H9 (cell line): ENCODE results near the gene IQSEC1. TPM values are rescaled to one million over a fixed set of nuclear protein-coding genes. Genes with fewer than 3 reads are reported as not detected.

ENCODE experiments used
- DNase-seq: peaks from one replicate; pipeline ENCODE4 v3.0.0-alpha.2; 2017
- H2AFZ ChIP-seq: one replicate; pipeline ENCODE4 v1.6.1; 2013; ENCODE audit warnings: mild to moderate bottlenecking, low read length, control low read depth, moderate library complexity
- H2AK5ac ChIP-seq: 2 replicates; pipeline ENCODE4 v1.6.1; 2013; ENCODE audit warnings: low read length, control low read depth, mixed read lengths; ENCODE audit not compliant: insufficient read length
- H2BK120ac ChIP-seq: one replicate; pipeline ENCODE4 v1.6.1; 2013; ENCODE audit warnings: low read depth, mild to moderate bottlenecking, low read length, control low read depth, inconsistent platforms; ENCODE audit not compliant: poor library complexity, severe bottlenecking
- H2BK12ac ChIP-seq: 2 replicates; pipeline ENCODE4 v1.6.1; 2013; ENCODE audit warnings: low read length, control low read depth, mixed read lengths, low read depth; ENCODE audit not compliant: insufficient read length
- H2BK15ac ChIP-seq: 2 replicates; pipeline ENCODE4 v1.6.1; 2013; ENCODE audit warnings: low read depth, low read length, control low read depth
- H2BK20ac ChIP-seq: one replicate; pipeline ENCODE4 v1.6.1; 2013; ENCODE audit warnings: low read depth, mild to moderate bottlenecking, low read length, control low read depth, inconsistent platforms; ENCODE audit not compliant: poor library complexity, severe bottlenecking
- H2BK5ac ChIP-seq: 2 replicates; pipeline ENCODE4 v1.6.1; 2013; ENCODE audit warnings: low read length, control low read depth, mixed read lengths; ENCODE audit not compliant: insufficient read length
- H3K14ac ChIP-seq: 2 replicates; pipeline ENCODE4 v1.6.1; 2013; ENCODE audit warnings: low read length, control low read depth; ENCODE audit not compliant: insufficient read depth
- H3K18ac ChIP-seq: 2 replicates; pipeline ENCODE4 v1.6.1; 2013; ENCODE audit warnings: low read depth, mild to moderate bottlenecking, mixed read lengths, low read length, control low read depth; ENCODE audit not compliant: insufficient read length
- H3K23ac ChIP-seq: 2 replicates; pipeline ENCODE4 v1.6.1; 2013; ENCODE audit warnings: low read length, control low read depth, mixed read lengths, low read depth; ENCODE audit not compliant: insufficient read length
- H3K23me2 ChIP-seq: 2 replicates; pipeline ENCODE4 v1.6.1; 2013; ENCODE audit warnings: low read depth, mild to moderate bottlenecking, mixed read lengths, low read length, control low read depth; ENCODE audit not compliant: insufficient read length, poor library complexity, severe bottlenecking
- H3K27ac ChIP-seq: 2 replicates; pipeline ENCODE4 v1.5.1; 2013; ENCODE audit warnings: low read length, control low read depth, mixed read lengths, low read depth; ENCODE audit not compliant: insufficient read length
- H3K27me3 ChIP-seq: 2 replicates; pipeline ENCODE4 v1.6.1; 2013; ENCODE audit warnings: low read length, control low read depth, inconsistent platforms; ENCODE audit not compliant: insufficient read depth
- H3K4ac ChIP-seq: 2 replicates; pipeline ENCODE4 v1.6.1; 2013; ENCODE audit warnings: low read depth, mild to moderate bottlenecking, control low read depth, inconsistent platforms, low read length, moderate library complexity
- H3K4me1 ChIP-seq: 2 replicates; pipeline ENCODE4 v1.6.1; 2013; ENCODE audit warnings: low read length, control low read depth, inconsistent platforms; ENCODE audit not compliant: insufficient read depth
- H3K4me2 ChIP-seq: 2 replicates; pipeline ENCODE4 v1.6.1; 2013; ENCODE audit warnings: low read length, control low read depth, mixed read lengths; ENCODE audit not compliant: insufficient read length, insufficient read depth
- H3K56ac ChIP-seq: 2 replicates; pipeline ENCODE4 v1.6.1; 2013; ENCODE audit warnings: low read depth, mild to moderate bottlenecking, mixed read lengths, low read length, control low read depth; ENCODE audit not compliant: insufficient read length
- H3K79me1 ChIP-seq: 2 replicates; pipeline ENCODE4 v1.6.1; 2013; ENCODE audit warnings: low read depth, mild to moderate bottlenecking, moderate library complexity, low read length, control low read depth, inconsistent platforms; ENCODE audit not compliant: insufficient read depth, poor library complexity, severe bottlenecking
- H3K79me2 ChIP-seq: 2 replicates; pipeline ENCODE4 v1.6.1; 2013; ENCODE audit warnings: low read length, control low read depth, inconsistent platforms; ENCODE audit not compliant: insufficient read depth
- H3K9ac ChIP-seq: 2 replicates; pipeline ENCODE4 v1.6.1; 2013; ENCODE audit warnings: low read length, control low read depth, mixed read lengths; ENCODE audit not compliant: insufficient read length; ENCODE audit errors: extremely low read depth
- H3K9me3 ChIP-seq: one replicate; pipeline ENCODE4 v1.6.1; 2013; ENCODE audit warnings: low read depth, low read length, inconsistent platforms; ENCODE audit not compliant: control insufficient read depth
- H3T11ph ChIP-seq: one replicate; pipeline ENCODE4 v1.6.1; 2013; ENCODE audit warnings: mild to moderate bottlenecking, low read length, control low read depth, inconsistent platforms
- H4K20me1 ChIP-seq: one replicate; pipeline ENCODE4 v1.6.1; 2013; ENCODE audit not compliant: control insufficient read depth, insufficient read length, insufficient read depth
- H4K5ac ChIP-seq: 2 replicates; pipeline ENCODE4 v1.6.1; 2013; ENCODE audit warnings: low read depth, mild to moderate bottlenecking, mixed read lengths, low read length, control low read depth; ENCODE audit not compliant: insufficient read length
- H4K8ac ChIP-seq: replicated peaks from 2 replicates; pipeline ENCODE4 v1.6.1; 2013; ENCODE audit warnings: low read length, control low read depth, mixed read lengths, low read depth; ENCODE audit not compliant: insufficient read length
- H4K91ac ChIP-seq: 2 replicates; pipeline ENCODE4 v1.6.1; 2013; ENCODE audit warnings: low read depth, mild to moderate bottlenecking, moderate library complexity, mixed read lengths, low read length, control low read depth; ENCODE audit not compliant: insufficient read length
- H3K27ac Mint-ChIP-seq, 3 experiments: 2 replicates in 2 of 3; 3 replicates in 1 of 3; pipeline ENCODE4 v1.8.0; 2020 to 2021; ENCODE audit warnings: mixed read lengths in 3 of 3, mild to moderate bottlenecking in 1 of 3, moderate library complexity in 1 of 3
- H3K27me3 Mint-ChIP-seq: 2 replicates; pipeline ENCODE4 v1.8.0; 2021; ENCODE audit warnings: low read depth, mild to moderate bottlenecking, moderate library complexity, mixed read lengths
- H3K36me3 Mint-ChIP-seq, 3 experiments: 2 replicates in 2 of 3; 3 replicates in 1 of 3; pipeline ENCODE4 v1.8.0; 2020 to 2021; ENCODE audit warnings: low read depth in 3 of 3, mixed read lengths in 3 of 3; ENCODE audit not compliant: insufficient read depth in 1 of 3
- H3K4me1 Mint-ChIP-seq, 2 experiments: 2 replicates each; pipeline ENCODE4 v1.8.0; 2020; ENCODE audit warnings: mixed read lengths in 2 of 2
- H3K4me3 Mint-ChIP-seq, 2 experiments: 2 replicates in 1 of 2; 3 replicates in 1 of 2; pipeline ENCODE4 v1.8.0; 2020 to 2021; ENCODE audit warnings: mild to moderate bottlenecking in 2 of 2, mixed read lengths in 2 of 2, moderate library complexity in 1 of 2
- H3K9me3 Mint-ChIP-seq, 2 experiments: 2 replicates in 1 of 2; 3 replicates in 1 of 2; pipeline ENCODE4 v1.8.0; 2020; ENCODE audit warnings: mild to moderate bottlenecking in 2 of 2, mixed read lengths in 2 of 2, moderate library complexity in 1 of 2
- WGBS: extraction: QIAGEN DNeasy Blood & Tissue Kit; methylation state at CpG from one replicate; pipeline ENCODE4 v1.1.7; 2013; ENCODE audit warnings: missing lambda C conversion rate, low lambda C conversion rate, mixed read lengths; ENCODE audit not compliant: insufficient read length; ENCODE audit errors: extremely low coverage; 5-methylcytosine and 5-hydroxymethylcytosine counted together
- total RNA-seq: library from RNA; stranded (reverse); gene quantifications from 2 replicates; pipeline ENCODE4 v1.2.1, GENCODE V29; 2021
- TF ChIP-seq, protein P1 (sequence below): fragments of 200-600 bp; sonication (generic); conservative IDR thresholded peaks from 3 replicates; pipeline ENCODE4 v1.8.0; 2021; ENCODE audit warnings: antibody characterized with exemption, mild to moderate bottlenecking

IQSEC1 gene
- total RNA-seq, 1 experiment from 2014 or later, result 19.1 TPM

DNA sequence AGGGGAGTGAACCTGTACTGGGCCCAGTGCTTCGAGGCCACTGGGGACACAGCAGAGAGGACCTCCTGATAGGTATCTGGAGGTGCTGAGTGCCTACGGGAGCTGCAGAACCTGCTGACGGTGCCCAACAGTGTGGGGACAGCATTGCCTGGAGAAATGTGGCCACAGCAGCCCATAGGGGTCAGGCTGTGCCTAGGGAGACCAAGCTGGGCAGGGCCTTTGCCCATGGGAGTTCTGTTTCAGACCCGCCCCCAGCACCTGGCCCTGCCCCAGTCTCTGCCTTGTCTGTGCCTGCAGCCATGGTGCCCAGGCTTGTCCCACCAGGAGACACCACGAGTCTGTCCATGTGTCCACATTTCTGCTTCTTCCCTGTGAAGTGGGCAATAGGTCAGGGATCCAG lies 216.6 kb downstream of the IQSEC1 start:
- no peaks in the 10 kb centered on the region for H3K36me3 Mint-ChIP-seq
- H3K14ac ChIP-seq, result no peak overlapping the region; the same call in 1 of the 2 replicates
- no CpG with 5 or more reads among the region's 5 CpGs for WGBS
- no peaks in the 10 kb centered on the region for H3K9me3 Mint-ChIP-seq
- no peaks in the 10 kb centered on the region for H3K23me2 ChIP-seq
- H3K27ac Mint-ChIP-seq, result no peak overlapping the region
- H3K27me3 ChIP-seq, result no peaks in the 10 kb centered on the region; the same call in 1 of the 2 replicates
- H3K4ac ChIP-seq, result no peak overlapping the region
- H2BK20ac ChIP-seq, result no peak overlapping the region
- H3K4me1 Mint-ChIP-seq, result 0 out of 4 replicates have a peak, but pooled peaks cover 2 to 3% of the 10 kb centered on the region in 2 experiments
- no peak overlapping the region for H3K27ac ChIP-seq
- H4K5ac ChIP-seq, result no peak overlapping the region
- no peak overlapping the region for H3K18ac ChIP-seq
- no peak overlapping the region for H2BK15ac ChIP-seq
- H3K56ac ChIP-seq, result no peak overlapping the region
- no peaks in the 10 kb centered on the region for H3K79me1 ChIP-seq
- no peak overlapping the region for H2AFZ ChIP-seq
- H2AK5ac ChIP-seq, result no peak overlapping the region
- H2BK5ac ChIP-seq, result no peak overlapping the region
- peaks cover 50% of the 10 kb centered on the region for H3K27me3 Mint-ChIP-seq
- H3K9me3 ChIP-seq, result no peaks in the 10 kb centered on the region
- H3K79me2 ChIP-seq, result no peaks in the 10 kb centered on the region
- no peak overlapping the region for H3K9ac ChIP-seq
- no peak overlapping the region for H2BK120ac ChIP-seq
- no peak overlapping the region for H3K4me2 ChIP-seq
- TF ChIP-seq, protein P1, sequence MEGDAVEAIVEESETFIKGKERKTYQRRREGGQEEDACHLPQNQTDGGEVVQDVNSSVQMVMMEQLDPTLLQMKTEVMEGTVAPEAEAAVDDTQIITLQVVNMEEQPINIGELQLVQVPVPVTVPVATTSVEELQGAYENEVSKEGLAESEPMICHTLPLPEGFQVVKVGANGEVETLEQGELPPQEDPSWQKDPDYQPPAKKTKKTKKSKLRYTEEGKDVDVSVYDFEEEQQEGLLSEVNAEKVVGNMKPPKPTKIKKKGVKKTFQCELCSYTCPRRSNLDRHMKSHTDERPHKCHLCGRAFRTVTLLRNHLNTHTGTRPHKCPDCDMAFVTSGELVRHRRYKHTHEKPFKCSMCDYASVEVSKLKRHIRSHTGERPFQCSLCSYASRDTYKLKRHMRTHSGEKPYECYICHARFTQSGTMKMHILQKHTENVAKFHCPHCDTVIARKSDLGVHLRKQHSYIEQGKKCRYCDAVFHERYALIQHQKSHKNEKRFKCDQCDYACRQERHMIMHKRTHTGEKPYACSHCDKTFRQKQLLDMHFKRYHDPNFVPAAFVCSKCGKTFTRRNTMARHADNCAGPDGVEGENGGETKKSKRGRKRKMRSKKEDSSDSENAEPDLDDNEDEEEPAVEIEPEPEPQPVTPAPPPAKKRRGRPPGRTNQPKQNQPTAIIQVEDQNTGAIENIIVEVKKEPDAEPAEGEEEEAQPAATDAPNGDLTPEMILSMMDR, result no peak
- H4K91ac ChIP-seq, result no peak overlapping the region
- no peak overlapping the region for H2BK12ac ChIP-seq
- H3K23ac ChIP-seq, result no peak overlapping the region
- no peak overlapping the region for H4K8ac ChIP-seq
- H3T11ph ChIP-seq, result no peak overlapping the region
- no peak overlapping the region for H3K4me3 Mint-ChIP-seq
- DNase-seq, result peak; percentile 72
- no peaks in the 10 kb centered on the region for H3K4me1 ChIP-seq
- H4K20me1 ChIP-seq, result no peaks in the 10 kb centered on the region
